Skeletal muscle tissue (tissue), 4 donors: ENCODE measurements around the gene FZD4. TPM values are rescaled to one million over a fixed set of nuclear protein-coding genes. Genes with fewer than 3 reads are reported as not detected.
A peak's percentile ranks its signal among the peaks of the same experiment; 100 is the strongest.
"Not testable (repeated sequence)": the region's sequence is repeated elsewhere in the genome, so short reads cannot be mapped to it uniquely, and the experiment has no call there.

Experiments
- H3K27ac ChIP-seq: one replicate; pipeline ENCODE4 v1.7.0; 2013; ENCODE audit warnings: mild to moderate bottlenecking, low read depth, low read length, inconsistent platforms
- H3K27me3 ChIP-seq, 3 donors: one replicate each; pipeline ENCODE4 v1.7.0; 2013; ENCODE audit warnings: low read length in 3 of 3; ENCODE audit not compliant: control insufficient read depth in 3 of 3, insufficient read depth in 3 of 3
- H3K36me3 ChIP-seq, 3 donors: one replicate each; pipeline ENCODE4 v1.7.0; 2013; ENCODE audit warnings: low read length in 3 of 3; ENCODE audit not compliant: control insufficient read depth in 3 of 3, insufficient read depth in 3 of 3
- H3K4me1 ChIP-seq, 3 donors: one replicate each; pipeline ENCODE4 v1.7.0; 2013; ENCODE audit warnings: low read length in 3 of 3, mild to moderate bottlenecking in 3 of 3; ENCODE audit not compliant: control insufficient read depth in 3 of 3, insufficient read depth in 3 of 3
- H3K4me3 ChIP-seq, 3 donors: one replicate each; pipeline ENCODE4 v1.7.0; 2013; ENCODE audit warnings: low read length in 3 of 3
- H3K9ac ChIP-seq, 3 donors: one replicate each; pipeline ENCODE4 v1.7.0; 2013; ENCODE audit warnings: low read length in 3 of 3, mild to moderate bottlenecking in 3 of 3, moderate library complexity in 2 of 3, low read depth in 1 of 3
- H3K9me3 ChIP-seq, 3 donors: one replicate each; pipeline ENCODE4 v1.7.0; 2013; ENCODE audit warnings: low read length in 3 of 3; ENCODE audit not compliant: control insufficient read depth in 3 of 3
- total RNA-seq: library from RNA; depleted of rRNA; stranded (reverse); fragments of >200 nt; gene quantifications from one replicate; pipeline ENCODE4 v1.2.3, GENCODE V29; 2014
- donor health status: Osteomylitis.

Gene FZD4
- total RNA-seq, 1 donor from 2014 or later: 56.4 TPM

DNA sequence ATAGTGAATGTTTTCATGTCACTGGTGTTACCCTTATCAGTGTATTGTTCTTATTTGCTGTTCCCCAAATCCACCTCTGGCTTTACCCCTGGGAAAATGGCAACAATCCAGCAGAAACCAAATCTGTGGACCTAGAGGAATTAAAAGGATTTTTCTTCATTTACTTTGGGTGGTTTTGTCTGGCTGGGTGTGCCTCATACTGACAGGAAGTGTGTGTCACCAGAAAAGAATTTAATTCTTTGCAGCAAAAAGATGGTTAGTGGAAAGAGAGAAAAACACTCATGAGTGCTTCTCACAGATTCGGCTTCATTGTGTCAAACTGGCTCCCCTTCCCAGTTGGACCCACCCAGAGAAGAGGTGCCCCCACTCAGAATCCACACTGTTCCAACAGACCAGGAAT is 38.9 kb downstream of the FZD4 start:
- H3K27ac ChIP-seq: peak overlapping the region; percentile 55
- H3K27me3 ChIP-seq: no peaks in the 10 kb centered on the region
- no peaks in the 10 kb centered on the region for H3K9me3 ChIP-seq
- H3K4me3 ChIP-seq: no peak overlapping the region
- peaks cover 0 to 7% (median 0%) of the 10 kb centered on the region in 3 donors for H3K36me3 ChIP-seq
- no peak overlapping the region for H3K9ac ChIP-seq
- H3K4me1 ChIP-seq: peaks cover 0 to 22% (median 5%) of the 10 kb centered on the region in 3 donors

DNA sequence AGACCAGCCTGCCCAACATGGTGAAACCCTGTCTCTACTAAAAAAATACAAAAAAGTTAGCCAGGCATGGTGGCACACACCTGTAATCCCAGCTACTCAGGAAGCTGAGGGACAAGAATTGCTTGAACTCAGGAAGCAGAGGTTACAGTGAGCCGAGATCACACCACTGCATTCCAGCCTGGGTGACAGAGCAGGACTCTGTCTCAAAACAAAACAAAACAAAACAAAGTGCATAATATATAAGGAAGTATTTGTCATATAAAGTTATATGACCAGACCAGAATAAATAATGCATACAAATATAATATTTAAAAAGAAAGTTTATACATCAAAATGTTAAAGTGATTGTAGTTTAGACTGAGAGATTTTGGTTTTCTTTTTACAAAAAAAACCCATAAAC is 39.3 kb downstream of the FZD4 start:
- H3K27me3 ChIP-seq, H3K27ac ChIP-seq, H3K9me3 ChIP-seq, H3K4me3 ChIP-seq, H3K36me3 ChIP-seq, H3K9ac ChIP-seq: not testable (repeated sequence)
- H3K4me1 ChIP-seq: peaks cover 0 to 22% (median 5%) of the 10 kb centered on the region in 3 donors

DNA sequence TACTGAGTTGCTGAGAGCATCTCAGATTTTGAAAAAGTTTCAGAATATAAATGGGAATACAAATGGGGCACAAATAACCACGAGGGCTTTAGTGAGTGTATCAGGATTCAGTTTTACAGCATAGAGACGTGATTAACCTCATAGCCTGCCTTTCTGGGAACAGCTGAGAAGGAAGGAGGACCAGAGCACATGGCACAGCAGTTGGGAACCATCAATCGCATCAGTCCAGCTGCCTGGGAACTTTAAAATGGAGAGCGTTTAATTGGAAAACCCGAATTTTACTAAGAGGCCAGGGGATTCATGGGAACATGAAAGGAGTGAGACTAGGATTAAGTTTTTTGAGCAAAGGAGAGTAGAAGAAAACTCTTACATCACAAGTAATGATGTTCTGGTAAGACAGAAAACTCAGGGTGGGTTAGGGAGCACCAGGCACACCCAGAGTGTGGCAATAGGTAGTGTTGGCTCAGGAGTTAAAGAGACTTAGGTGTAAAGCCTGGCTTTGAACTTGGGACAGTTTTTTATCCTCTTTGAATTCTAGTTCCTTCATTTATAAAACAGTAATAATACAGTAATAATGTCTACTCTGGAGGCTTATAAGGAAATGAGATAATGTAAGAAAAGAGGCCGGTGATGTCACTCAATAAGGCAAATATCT is 40.2 kb downstream of the FZD4 start:
- Histone ChIP-seq H3K36me3 (no peaks in the 10 kb centered on the region), H3K9ac (no peak overlapping the region), H3K4me1 (peaks cover 0 to 22% (median 5%) of the 10 kb centered on the region in 3 donors), H3K27me3 (no peaks in the 10 kb centered on the region), H3K9me3 (no peaks in the 10 kb centered on the region), H3K4me3 (no peak overlapping the region), H3K27ac (no peak overlapping the region)

DNA sequence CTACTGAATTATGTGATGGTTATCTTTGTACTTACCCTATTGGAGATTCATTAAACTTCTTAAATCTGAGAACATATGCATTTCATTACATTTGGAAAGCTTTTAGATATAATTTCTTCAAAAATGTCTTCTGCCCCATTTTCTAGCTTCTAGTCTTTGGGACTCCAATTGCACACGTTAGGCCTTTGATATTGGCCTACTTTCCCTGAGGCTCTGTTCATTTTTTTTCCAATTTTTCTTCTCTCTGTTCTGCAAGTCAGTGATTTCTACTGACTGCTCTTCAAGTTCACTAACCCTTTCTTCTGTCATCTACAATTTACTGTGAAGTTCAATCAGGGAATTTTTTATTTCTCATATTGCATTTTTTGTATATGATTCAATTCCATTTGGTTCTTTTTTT is 43.0 kb downstream of the FZD4 start:
- Histone ChIP-seq H3K27me3 (no peaks in the 10 kb centered on the region), H3K4me3 (no peak overlapping the region), H3K27ac (no peak overlapping the region), H3K4me1 (peaks cover 0 to 5% (median 0%) of the 10 kb centered on the region in 3 donors), H3K9ac (no peak overlapping the region), H3K9me3 (no peaks in the 10 kb centered on the region), H3K36me3 (no peaks in the 10 kb centered on the region)

DNA sequence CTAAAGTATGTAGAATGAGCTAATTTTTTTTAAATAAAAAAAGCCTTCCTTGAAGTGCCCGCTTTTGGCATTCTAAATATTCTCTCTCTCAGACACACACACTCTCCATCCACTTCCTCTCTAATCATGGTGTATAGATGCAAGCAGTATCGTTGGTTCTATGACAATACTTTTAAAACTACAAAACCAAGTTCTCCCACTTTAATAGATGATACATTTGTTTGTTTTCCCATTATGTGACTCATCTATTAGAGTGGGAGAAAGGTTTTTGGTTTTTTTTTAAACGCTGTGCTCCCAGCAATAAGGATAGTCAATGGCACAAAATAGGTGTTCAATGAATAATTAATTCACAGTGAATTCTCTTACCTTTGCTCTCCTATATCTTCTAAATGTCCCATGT is 44.6 kb downstream of the FZD4 start:
- H3K27ac ChIP-seq: no peak overlapping the region
- no peak overlapping the region for H3K4me3 ChIP-seq
- H3K9ac ChIP-seq: no peak overlapping the region
- no peaks in the 10 kb centered on the region for H3K27me3 ChIP-seq
- no peaks in the 10 kb centered on the region for H3K36me3 ChIP-seq
- H3K4me1 ChIP-seq: no peaks in the 10 kb centered on the region
- no peaks in the 10 kb centered on the region for H3K9me3 ChIP-seq

DNA sequence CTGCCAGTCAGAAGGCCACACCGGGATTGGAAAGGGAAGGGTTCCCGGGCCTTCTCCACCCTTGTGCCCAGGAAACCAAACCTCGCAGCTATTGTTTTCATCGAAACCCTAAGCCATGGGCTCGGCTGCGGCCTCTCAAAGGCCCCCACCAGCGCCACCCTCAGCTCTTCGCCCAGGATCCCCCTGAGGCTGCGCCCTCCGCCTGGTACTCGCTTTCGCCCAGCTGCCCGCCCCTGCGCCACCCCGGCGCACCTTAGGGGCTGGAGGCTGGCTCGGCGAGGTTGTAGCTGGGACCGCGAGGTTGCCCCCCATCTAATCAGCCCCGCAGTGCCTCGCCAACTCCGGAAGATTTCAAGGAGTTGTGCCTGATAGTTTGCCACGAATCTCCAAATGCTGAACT is 49.0 kb downstream of the FZD4 start:
- H3K27me3 ChIP-seq: no peaks in the 10 kb centered on the region
- H3K4me1 ChIP-seq: no peaks in the 10 kb centered on the region
- no peak overlapping the region for H3K27ac ChIP-seq
- H3K9ac ChIP-seq: no peak overlapping the region
- H3K4me3 ChIP-seq: no peak overlapping the region
- H3K36me3 ChIP-seq: no peaks in the 10 kb centered on the region
- H3K9me3 ChIP-seq: no peaks in the 10 kb centered on the region

DNA sequence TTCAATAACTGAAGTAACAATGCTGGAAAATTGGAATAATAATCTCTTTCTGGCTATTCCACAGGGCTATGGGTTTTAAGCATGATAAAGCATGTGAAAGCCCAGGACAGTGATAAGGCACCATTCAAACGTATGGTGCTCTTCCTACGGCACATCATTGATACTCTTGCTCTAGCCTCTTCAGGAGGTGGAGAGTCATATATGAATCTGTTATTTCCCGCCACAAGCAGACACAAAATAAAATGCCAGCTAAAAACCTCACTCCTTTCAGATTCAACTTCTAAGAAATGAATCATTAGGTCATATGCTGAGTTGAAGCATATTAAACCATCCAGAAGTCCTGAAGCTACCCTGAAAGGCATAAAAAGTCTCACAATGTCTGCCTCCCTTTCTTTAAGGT is 49.9 kb downstream of the FZD4 start:
- no peak overlapping the region for H3K4me3 ChIP-seq
- H3K27ac ChIP-seq: no peak overlapping the region

DNA sequence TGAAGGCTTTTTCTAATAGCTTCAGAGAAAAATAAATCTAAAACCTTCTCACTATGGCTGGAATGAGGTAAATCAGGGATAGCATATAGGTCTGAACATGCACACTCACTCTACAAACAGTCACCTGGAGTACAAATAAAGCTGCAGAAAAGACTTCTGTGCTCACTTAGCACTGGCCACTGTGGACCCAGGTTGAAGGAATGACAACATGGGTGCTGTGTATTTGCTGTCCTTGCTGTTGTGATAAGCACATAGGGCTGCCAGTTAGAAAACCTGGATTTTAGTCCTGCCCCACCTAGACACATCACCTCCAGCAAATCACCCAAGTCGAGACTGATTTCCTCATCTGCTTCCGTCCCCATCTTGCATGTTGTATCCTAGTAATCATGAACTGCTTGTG is 51.2 kb downstream of the FZD4 start:
- H3K27me3 ChIP-seq: no peaks in the 10 kb centered on the region
- no peak overlapping the region for H3K4me3 ChIP-seq
- H3K9me3 ChIP-seq: no peaks in the 10 kb centered on the region
- H3K4me1 ChIP-seq: no peaks in the 10 kb centered on the region
- no peaks in the 10 kb centered on the region for H3K36me3 ChIP-seq
- H3K9ac ChIP-seq: no peak overlapping the region
- no peak overlapping the region for H3K27ac ChIP-seq

More for the DNA sequence above, 49.9 kb downstream of the FZD4 start:
- no peaks in the 10 kb centered on the region for H3K9me3 ChIP-seq
- no peaks in the 10 kb centered on the region for H3K36me3 ChIP-seq
- H3K4me1 ChIP-seq: no peaks in the 10 kb centered on the region
- H3K27me3 ChIP-seq: no peaks in the 10 kb centered on the region
- H3K9ac ChIP-seq: no peak overlapping the region

DNA sequence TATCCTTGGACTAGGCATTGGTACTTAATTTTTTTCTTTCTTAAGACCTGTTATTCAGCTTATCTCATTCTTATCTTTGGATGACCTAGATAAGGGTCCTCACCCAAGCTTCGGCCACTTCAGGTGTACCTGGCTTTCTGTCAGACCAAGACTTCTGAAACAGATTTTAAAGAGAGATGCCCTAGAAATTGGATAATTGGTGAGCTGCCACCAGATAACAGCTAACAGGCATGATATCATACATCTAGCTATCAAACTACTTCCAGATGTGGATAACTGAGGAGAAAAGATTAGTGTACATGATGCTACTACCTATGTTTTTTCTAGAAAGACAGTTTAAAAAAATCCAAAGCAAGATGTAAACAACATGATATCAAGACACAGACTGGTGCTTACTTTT is 52.9 kb downstream of the FZD4 start:
- H3K9ac ChIP-seq: no peak overlapping the region
- no peaks in the 10 kb centered on the region for H3K27me3 ChIP-seq
- H3K4me3 ChIP-seq: no peak overlapping the region
- H3K4me1 ChIP-seq: no peaks in the 10 kb centered on the region
- H3K27ac ChIP-seq: no peak overlapping the region
- no peaks in the 10 kb centered on the region for H3K36me3 ChIP-seq
- H3K9me3 ChIP-seq: no peaks in the 10 kb centered on the region

DNA sequence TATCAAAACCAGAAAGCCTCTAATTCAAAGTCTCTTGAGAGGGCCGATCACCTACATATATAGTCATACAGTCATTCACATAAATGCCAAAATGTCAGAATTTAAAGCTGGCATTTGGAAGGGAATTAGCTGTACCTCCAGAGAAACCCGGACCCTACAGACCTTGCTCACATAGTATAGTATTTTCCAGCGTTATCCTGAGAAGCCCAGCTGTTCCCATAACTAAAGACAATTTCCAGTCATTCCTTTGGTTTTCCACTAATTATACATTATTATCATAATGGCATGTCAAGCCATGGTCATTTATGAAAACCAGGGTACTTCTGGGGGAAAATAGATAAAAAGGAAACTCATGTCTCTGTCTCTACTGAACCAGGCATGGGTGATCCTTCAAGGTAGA is 53.6 kb downstream of the FZD4 start:
- Histone ChIP-seq H3K4me1 (peaks cover 0 to 1% (median 0%) of the 10 kb centered on the region in 3 donors), H3K36me3 (no peaks in the 10 kb centered on the region), H3K4me3 (no peak overlapping the region), H3K27me3 (no peaks in the 10 kb centered on the region), H3K27ac (no peak overlapping the region), H3K9ac (no peak overlapping the region), H3K9me3 (no peaks in the 10 kb centered on the region)
